Measurements from ENCODE around the gene DHTKD1.

The DHTKD1 gene

DNA sequence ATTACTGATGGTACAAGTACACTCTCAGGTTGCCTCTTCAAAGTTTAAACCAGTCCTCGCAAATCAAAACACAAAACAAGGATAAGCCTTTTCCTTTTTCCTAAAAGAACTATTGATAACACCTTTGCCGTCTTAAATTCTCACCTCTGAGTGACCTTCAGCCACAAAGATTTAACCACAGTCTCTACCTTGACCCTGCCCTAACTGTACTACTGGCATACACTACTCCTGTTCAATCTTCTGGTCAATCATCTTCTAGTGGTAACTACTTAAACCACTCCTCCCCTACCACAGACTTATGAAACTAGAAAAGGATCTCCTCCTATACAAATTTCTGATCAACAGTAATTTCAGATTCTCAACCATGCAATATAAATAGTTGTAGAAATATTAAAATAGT is 41.2 kb upstream of the DHTKD1 start:
- TF ChIP-seq TCF12 (IDR thresholded peaks at IDR 0.05; ENCODE audit: low read depth) (no peak), FOXM1 (IDR thresholded peaks at IDR 0.05; ENCODE audit: borderline replicate concordance, low read depth) (no peak), MAX (IDR thresholded peaks at IDR 0.05) (no peak), TEAD4 (IDR thresholded peaks at IDR 0.05) (no peak), EGR1 (IDR thresholded peaks at IDR 0.05) (no peak), ZBTB7A (IDR thresholded peaks at IDR 0.05; ENCODE audit: low read depth) (no peak), REST (IDR thresholded peaks at IDR 0.05; ENCODE audit: low read depth) (no peak), TAF1 (IDR thresholded peaks at IDR 0.05; ENCODE audit: low read depth) (no peak), CEBPB (IDR thresholded peaks at IDR 0.05) (no peak), YY1 (IDR thresholded peaks at IDR 0.05; ENCODE audit: low read depth) (no peak), NFIC (IDR thresholded peaks at IDR 0.05) (no peak), EP300 (IDR thresholded peaks at IDR 0.05; ENCODE audit: borderline replicate concordance) (no peak), CREB1 (IDR thresholded peaks at IDR 0.05; ENCODE audit: low read depth) (no peak), RAD21 (IDR thresholded peaks at IDR 0.05; ENCODE audit: low read depth) (no peak)
- TF ChIP-seq, protein P1, sequence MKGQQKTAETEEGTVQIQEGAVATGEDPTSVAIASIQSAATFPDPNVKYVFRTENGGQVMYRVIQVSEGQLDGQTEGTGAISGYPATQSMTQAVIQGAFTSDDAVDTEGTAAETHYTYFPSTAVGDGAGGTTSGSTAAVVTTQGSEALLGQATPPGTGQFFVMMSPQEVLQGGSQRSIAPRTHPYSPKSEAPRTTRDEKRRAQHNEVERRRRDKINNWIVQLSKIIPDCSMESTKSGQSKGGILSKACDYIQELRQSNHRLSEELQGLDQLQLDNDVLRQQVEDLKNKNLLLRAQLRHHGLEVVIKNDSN (IDR thresholded peaks at IDR 0.05): no peak

- TF ChIP-seq CEBPB (IDR thresholded peaks at IDR 0.05) (no peak), TAF1 (IDR thresholded peaks at IDR 0.05; ENCODE audit: low read depth) (no peak), TEAD4 (IDR thresholded peaks at IDR 0.05) (no peak)
These were observed 37.4 kb upstream of the DHTKD1 start for GRCh38 chr10:12031404-12031803.

DNA sequence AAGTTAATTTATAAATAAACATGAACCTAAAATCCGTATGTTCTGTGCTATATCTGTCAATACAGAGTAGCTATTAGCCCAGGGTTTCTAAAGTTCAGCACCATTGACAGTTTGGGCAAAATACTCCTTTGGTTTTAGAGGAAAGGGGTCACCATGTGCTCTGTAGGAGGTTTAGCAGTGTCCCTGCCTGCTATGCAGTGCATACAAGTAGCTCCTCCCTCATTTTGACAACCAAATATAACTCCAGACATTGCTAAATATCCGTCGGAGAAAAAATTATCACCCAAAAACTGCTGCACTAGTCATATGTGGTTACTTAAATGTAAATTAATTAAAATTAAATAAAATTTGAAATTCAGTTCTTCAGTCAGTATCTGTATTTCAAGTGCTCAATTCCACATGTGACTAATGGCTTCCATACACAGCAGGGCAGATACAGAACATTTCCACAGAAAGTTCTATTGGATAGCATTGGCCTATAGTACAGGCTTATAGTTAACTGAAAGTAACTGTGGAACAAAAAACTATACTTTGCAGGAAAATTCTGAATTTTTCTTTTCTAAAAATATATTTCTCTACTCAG is 32.6 kb upstream of the DHTKD1 start:
- TF ChIP-seq RAD21 (IDR thresholded peaks at IDR 0.05; ENCODE audit: low read depth): no peak
- TF ChIP-seq, protein P1 (IDR thresholded peaks at IDR 0.05): no peak
- TF ChIP-seq EGR1 (IDR thresholded peaks at IDR 0.05): no peak
- no peak for TF ChIP-seq REST (IDR thresholded peaks at IDR 0.05; ENCODE audit: low read depth)
- no peak for TF ChIP-seq CREB1 (IDR thresholded peaks at IDR 0.05; ENCODE audit: low read depth)
- no peak for TF ChIP-seq NFIC (IDR thresholded peaks at IDR 0.05)
- TF ChIP-seq ZBTB7A (IDR thresholded peaks at IDR 0.05; ENCODE audit: low read depth): no peak
- no peak for TF ChIP-seq TCF12 (IDR thresholded peaks at IDR 0.05; ENCODE audit: low read depth)
- no peak for TF ChIP-seq MAX (IDR thresholded peaks at IDR 0.05)
- no peak for TF ChIP-seq TAF1 (IDR thresholded peaks at IDR 0.05; ENCODE audit: low read depth)
- TF ChIP-seq YY1 (IDR thresholded peaks at IDR 0.05; ENCODE audit: low read depth): no peak
- no peak for TF ChIP-seq FOXM1 (IDR thresholded peaks at IDR 0.05; ENCODE audit: borderline replicate concordance, low read depth)
- TF ChIP-seq EP300 (IDR thresholded peaks at IDR 0.05; ENCODE audit: borderline replicate concordance): no peak
- no peak for TF ChIP-seq CEBPB (IDR thresholded peaks at IDR 0.05)
- no peak for TF ChIP-seq TEAD4 (IDR thresholded peaks at IDR 0.05)

DNA sequence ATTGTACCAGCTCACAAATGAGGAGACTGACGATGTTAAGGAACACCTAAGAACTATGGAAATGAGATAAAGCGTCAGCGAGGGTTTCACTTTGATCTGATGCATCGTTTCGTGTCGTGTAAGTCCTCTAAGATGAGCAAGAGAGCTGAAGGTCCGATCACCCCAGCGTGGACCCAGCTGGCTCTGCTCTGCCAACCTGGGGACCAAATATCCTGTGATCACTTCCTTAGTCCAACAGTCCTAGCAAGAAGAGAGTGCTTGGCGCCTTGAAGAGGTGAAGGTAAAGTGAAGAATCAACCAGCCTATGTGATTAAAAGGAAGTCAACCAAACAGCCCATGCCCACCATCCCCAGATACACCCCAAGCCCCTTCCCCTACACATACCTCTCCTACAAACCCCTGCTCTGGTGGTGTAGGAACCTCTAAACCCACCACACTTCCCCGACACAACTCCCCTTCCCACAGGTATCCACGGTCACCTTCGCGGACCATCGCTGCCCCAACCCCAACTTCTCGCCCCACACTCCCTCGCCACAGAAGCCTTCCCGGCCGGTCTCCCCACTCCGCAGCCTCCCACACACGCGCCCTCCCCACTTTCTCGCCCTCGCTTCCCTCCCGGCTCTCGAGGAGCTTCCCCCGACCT is 26.9 kb upstream of the DHTKD1 start:
- TF ChIP-seq FOXM1 (IDR thresholded peaks at IDR 0.05; ENCODE audit: borderline replicate concordance, low read depth) (no peak), REST (IDR thresholded peaks at IDR 0.05; ENCODE audit: low read depth) (no peak), RAD21 (IDR thresholded peaks at IDR 0.05; ENCODE audit: low read depth) (no peak), TCF12 (IDR thresholded peaks at IDR 0.05; ENCODE audit: low read depth) (no peak), ZBTB7A (IDR thresholded peaks at IDR 0.05; ENCODE audit: low read depth) (no peak), YY1 (IDR thresholded peaks at IDR 0.05; ENCODE audit: low read depth) (no peak), MAX (IDR thresholded peaks at IDR 0.05) (no peak), EP300 (IDR thresholded peaks at IDR 0.05; ENCODE audit: borderline replicate concordance) (no peak), NFIC (IDR thresholded peaks at IDR 0.05) (no peak), TAF1 (IDR thresholded peaks at IDR 0.05; ENCODE audit: low read depth) (no peak), EGR1 (IDR thresholded peaks at IDR 0.05) (no peak), CREB1 (IDR thresholded peaks at IDR 0.05; ENCODE audit: low read depth) (no peak)
